IMR-90 (cell line): ENCODE results near the gene CDKN1C. TPM values are rescaled to one million over a fixed set of nuclear protein-coding genes. Genes with fewer than 3 reads are reported as not detected.

Experiments used
- ATAC-seq: fragments of 200-7000 bp; cut with Tn5 transposase; 2 replicates; pipeline ENCODE4 v1.9.1; 2020; ENCODE audit warnings: low read depth, mild to moderate bottlenecking, moderate library complexity
- BruUV-seq: library from RNA; stranded (reverse); fragments of 400-500 nt; replicated peaks from 2 replicates; lab custom pipeline; 2021; lab: Mats Ljungman, UMichigan
- CTCF ChIA-PET: fragments of 300-600 bp; formaldehyde crosslinking; extraction: SDS; loops from one replicate; lab custom pipeline; 2021; ENCODE audit warnings: antibody characterized with exemption; lab: Yijun Ruan, JAX
- POLR2A ChIA-PET: fragments of 300-600 bp; sonication (Branson Sonifier 250); formaldehyde crosslinking; loops from one replicate; lab custom pipeline; 2022; ENCODE audit warnings: antibody characterized with exemption; ENCODE audit not compliant: unreplicated experiment; lab: Charles Lee
- DNase-seq: peaks from one replicate; pipeline ENCODE4 v3.0.0; 2013
- H2AFZ ChIP-seq: replicated peaks from 2 replicates; pipeline ENCODE3; 2013; ENCODE audit warnings: low read length, mild to moderate bottlenecking; ENCODE audit not compliant: poor library complexity
- H2AK5ac ChIP-seq: 2 replicates; pipeline ENCODE4 v1.6.1; 2013; ENCODE audit warnings: low read depth, low read length, inconsistent platforms
- H2AK9ac ChIP-seq: replicated peaks from 2 replicates; pipeline ENCODE3; 2013; ENCODE audit warnings: mild to moderate bottlenecking, low read depth, low read length, moderate library complexity; ENCODE audit not compliant: poor library complexity
- H2BK120ac ChIP-seq: 2 replicates; pipeline ENCODE4 v1.6.1; 2013; ENCODE audit warnings: low read depth, low read length, inconsistent platforms
- H2BK15ac ChIP-seq: 3 replicates; pipeline ENCODE4 v1.6.1; 2013; ENCODE audit warnings: low read depth, low read length, inconsistent platforms
- H2BK20ac ChIP-seq: 2 replicates; pipeline ENCODE4 v1.6.1; 2013; ENCODE audit warnings: low read depth, mild to moderate bottlenecking, inconsistent platforms, low read length, moderate library complexity
- H2BK5ac ChIP-seq: 2 replicates; pipeline ENCODE4 v1.6.1; 2013; ENCODE audit warnings: mild to moderate bottlenecking, low read depth, low read length, inconsistent platforms; ENCODE audit not compliant: poor library complexity, severe bottlenecking
- H3K14ac ChIP-seq: replicated peaks from 2 replicates; pipeline ENCODE4 v1.6.1; 2013; ENCODE audit warnings: low read depth, low read length, inconsistent platforms
- H3K18ac ChIP-seq: 2 replicates; pipeline ENCODE4 v1.6.1; 2013; ENCODE audit warnings: low read depth, low read length, control low read depth
- H3K23ac ChIP-seq: 2 replicates; pipeline ENCODE4 v1.6.1; 2013; ENCODE audit warnings: low read depth, low read length, inconsistent platforms
- H3K27ac ChIP-seq: 2 replicates; pipeline ENCODE4 v1.5.1; 2013; ENCODE audit warnings: mild to moderate bottlenecking, control low read depth, low read length; ENCODE audit not compliant: insufficient read depth
- H3K27me3 ChIP-seq: 2 replicates; pipeline ENCODE4 v1.6.1; 2013; ENCODE audit warnings: low read length; ENCODE audit not compliant: control insufficient read depth, insufficient read depth
- H3K36me3 ChIP-seq: 2 replicates; pipeline ENCODE4 v1.6.1; 2013; ENCODE audit warnings: low read length, mixed read lengths; ENCODE audit not compliant: control insufficient read depth, insufficient read depth
- H3K4ac ChIP-seq: 2 replicates; pipeline ENCODE4 v1.6.1; 2013; ENCODE audit warnings: low read depth, low read length, inconsistent platforms
- H3K4me1 ChIP-seq: 2 replicates; pipeline ENCODE4 v1.6.1; 2013; ENCODE audit warnings: low read length, mixed read lengths; ENCODE audit not compliant: control insufficient read depth, insufficient read depth
- H3K4me2 ChIP-seq: 2 replicates; pipeline ENCODE4 v1.6.1; 2013; ENCODE audit warnings: low read depth, mild to moderate bottlenecking, control low read depth, low read length, moderate library complexity
- H3K4me3 ChIP-seq: 2 replicates; pipeline ENCODE4 v1.5.1; 2013; ENCODE audit warnings: low read depth, mild to moderate bottlenecking, control low read depth, low read length, moderate library complexity; ENCODE audit not compliant: insufficient read depth
- H3K56ac ChIP-seq: 2 replicates; pipeline ENCODE4 v1.6.1; 2013; ENCODE audit warnings: low read length, inconsistent platforms; ENCODE audit not compliant: insufficient read depth; ENCODE audit errors: extremely low read depth
- H3K79me1 ChIP-seq, 2 experiments: 2 replicates each; pipeline ENCODE4 v1.6.1; 2013; ENCODE audit warnings: low read length in 2 of 2, inconsistent platforms in 1 of 2, low read depth in 1 of 2
- H3K9ac ChIP-seq: 2 replicates; pipeline ENCODE4 v1.6.1; 2013; ENCODE audit warnings: low read depth, low read length, control low read depth
- H3K9me1 ChIP-seq: 2 replicates; pipeline ENCODE4 v1.6.1; 2013; ENCODE audit warnings: low read length, inconsistent platforms; ENCODE audit not compliant: insufficient read depth
- H3K9me3 ChIP-seq: 2 replicates; pipeline ENCODE4 v1.6.1; 2013; ENCODE audit warnings: low read length; ENCODE audit not compliant: control insufficient read depth, insufficient read depth
- H4K20me1 ChIP-seq: 2 replicates; pipeline ENCODE4 v1.6.1; 2013; ENCODE audit warnings: low read length, inconsistent platforms; ENCODE audit not compliant: insufficient read depth
- H4K5ac ChIP-seq: 2 replicates; pipeline ENCODE4 v1.6.1; 2013; ENCODE audit warnings: mild to moderate bottlenecking, low read depth, low read length, control low read depth
- H4K8ac ChIP-seq, 2 experiments: 2 replicates each; pipeline ENCODE4 v1.6.1; 2013; ENCODE audit warnings: low read depth in 2 of 2, low read length in 2 of 2, control low read depth in 1 of 2, inconsistent platforms in 1 of 2
- H4K91ac ChIP-seq: 2 replicates; pipeline ENCODE4 v1.6.1; 2013; ENCODE audit warnings: low read depth, low read length, inconsistent platforms; ENCODE audit not compliant: insufficient read depth
- BHLHE40 ChIP-seq: fragments of 150-350 bp; IDR thresholded peaks from 2 replicates; pipeline ENCODE4 v1.6.1; 2016; ENCODE audit warnings: mild to moderate bottlenecking, low read depth, low read length
- CEBPB ChIP-seq: IDR thresholded peaks from 2 replicates; pipeline ENCODE4 v1.6.1; 2012; ENCODE audit warnings: low read depth, low read length, improper control_type of control experiment
- CHD1 ChIP-seq: IDR thresholded peaks from 2 replicates; pipeline ENCODE4 v1.6.1; 2012; ENCODE audit warnings: low read depth, low read length, improper control_type of control experiment
- FOS ChIP-seq: fragments of 150-350 bp; IDR thresholded peaks from 2 replicates; pipeline ENCODE4 v1.6.1; 2016; ENCODE audit warnings: low read depth, low read length
- MAFK ChIP-seq: IDR thresholded peaks from 2 replicates; pipeline ENCODE4 v1.6.1; 2012; ENCODE audit warnings: low read depth, low read length, improper control_type of control experiment
- MAZ ChIP-seq: IDR thresholded peaks from 2 replicates; pipeline ENCODE4 v1.6.1; 2012; ENCODE audit warnings: low read depth, mild to moderate bottlenecking, low read length, improper control_type of control experiment, moderate library complexity, borderline replicate concordance
- MXI1 ChIP-seq: IDR thresholded peaks from 2 replicates; pipeline ENCODE4 v1.6.1; 2012; ENCODE audit warnings: low read depth, mild to moderate bottlenecking, low read length, moderate library complexity, borderline replicate concordance
- NFE2L2 ChIP-seq: fragments of 150-350 bp; IDR thresholded peaks from 2 replicates; pipeline ENCODE4 v1.6.1; 2016; ENCODE audit warnings: low read depth, mild to moderate bottlenecking, low read length
- POLR2A ChIP-seq: IDR thresholded peaks from 2 replicates; pipeline ENCODE4 v1.6.1; 2012; ENCODE audit warnings: mild to moderate bottlenecking, low read depth, low read length
- RCOR1 ChIP-seq: IDR thresholded peaks from 2 replicates; pipeline ENCODE4 v1.6.1; 2012; ENCODE audit warnings: mild to moderate bottlenecking, low read length, improper control_type of control experiment; ENCODE audit not compliant: insufficient replicate concordance
- RFX5 ChIP-seq: IDR thresholded peaks from 2 replicates; pipeline ENCODE4 v1.8.0; 2012; ENCODE audit warnings: low read depth, mild to moderate bottlenecking, low read length, moderate library complexity
- SMC3 ChIP-seq: fragments of 150-350 bp; IDR thresholded peaks from 2 replicates; pipeline ENCODE4 v1.6.1; 2016; ENCODE audit warnings: low read depth, mild to moderate bottlenecking, antibody characterized with exemption, low read length, moderate library complexity
- WGBS, 2 experiments: methylation state at CpG; one replicate each; pipeline versions ENCODE4 v1.1.5 to v1.1.7; 2013; ENCODE audit warnings: missing lambda C conversion rate in 2 of 2; ENCODE audit not compliant: insufficient read length in 1 of 2; ENCODE audit errors: extremely low coverage in 2 of 2; 5-methylcytosine and 5-hydroxymethylcytosine counted together
- dilution Hi-C: fragments of 300-500 bp; cut with HindIII; formaldehyde crosslinking; loops from one replicate; pipeline ENCODE4 v1.14.3; 2018; ENCODE audit warnings: low sequenced_read_pairs; ENCODE audit not compliant: unreplicated experiment
- in situ Hi-C: fragments of 300-500 bp; cut with MboI; formaldehyde crosslinking; loops from 3 replicates; pipeline ENCODE4 v1.14.3; 2019; ENCODE audit warnings: low sequenced_read_pairs, inconsistent platforms, mixed read lengths
- intact Hi-C: fragments of 100-400 bp; cut with micrococcal nuclease; formaldehyde crosslinking; loops from 2 replicates; pipeline ENCODE4 v1.10.0; 2022
- polyA plus RNA-seq, 3 experiments: library from polyadenylated mRNA; depleted of rRNA; stranded (reverse); fragments of >200 nt; gene quantifications; 2 replicates each; pipeline ENCODE4 v1.2.3, GENCODE V29; 2012; ENCODE audit warnings: low replicate concordance in 1 of 3
- total RNA-seq: library from RNA; depleted of rRNA; stranded (reverse); fragments of >200 nt; gene quantifications from 2 replicates; pipeline ENCODE4 v1.2.3, GENCODE V29; 2012
- TF ChIP-seq, protein P1 (sequence below): fragments of 150-350 bp; IDR thresholded peaks from 2 replicates; pipeline ENCODE4 v1.6.1; 2017; ENCODE audit warnings: mild to moderate bottlenecking, antibody characterized with exemption, low read length, low read depth
- TF ChIP-seq, protein P2 (sequence below): conservative IDR thresholded peaks from 2 replicates; pipeline ENCODE4 v1.5.1; 2012; ENCODE audit warnings: mild to moderate bottlenecking, low read depth, low read length, improper control_type of control experiment
- TF ChIP-seq, protein P3 (sequence below): fragments of 150-350 bp; IDR thresholded peaks from 2 replicates; pipeline ENCODE4 v1.6.1; 2016; ENCODE audit warnings: low read depth, mild to moderate bottlenecking, low read length, moderate library complexity, borderline replicate concordance

Gene CDKN1C
- total and polyA plus RNA-seq, 2 of the 4 experiments (the other 2 are of a cell fraction), result 1.6 to 3.0 TPM

DNA sequence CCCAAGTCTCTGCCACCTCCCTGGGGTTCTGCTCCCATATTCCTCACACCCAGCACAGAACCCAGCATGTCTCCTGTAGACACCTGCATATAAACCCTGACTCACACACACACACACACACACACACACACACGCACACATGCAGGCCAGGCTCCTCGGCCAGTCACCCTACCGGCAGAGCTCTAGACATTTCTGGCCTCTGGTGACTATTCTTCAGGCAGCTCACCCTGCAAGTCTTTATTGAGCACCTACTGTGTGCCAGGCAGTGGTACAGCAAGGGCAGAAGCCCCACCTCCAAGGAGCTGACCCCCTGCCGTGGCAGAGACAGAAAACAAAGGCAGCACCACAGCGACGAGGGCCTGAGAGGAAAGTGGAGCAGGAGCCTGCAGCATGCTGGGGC is 50.3 kb downstream of the CDKN1C start:
- in situ Hi-C loops, result no loop called here
- H3K9me3 ChIP-seq, result no peaks in the 10 kb centered on the region
- no peak overlapping the region for H2BK120ac ChIP-seq
- H2AFZ ChIP-seq, result no peak overlapping the region
- no peak overlapping the region for H3K9ac ChIP-seq
- peaks cover 2% of the 10 kb centered on the region; the same call in 1 of the 2 replicates for H3K4me1 ChIP-seq
- no peak overlapping the region for H4K5ac ChIP-seq
- no TSS peak for BruUV-seq
- H2BK5ac ChIP-seq, result no peak overlapping the region
- no CpG with 5 or more reads among the region's 6 CpGs for WGBS, 2 experiments
- no peaks in the 10 kb centered on the region for H3K9me1 ChIP-seq
- peak overlapping the region; percentile 42 for H2AK9ac ChIP-seq
- H3K56ac ChIP-seq, result no peak overlapping the region
- ChIA-PET CTCF (no interaction called here), POLR2A (no interaction called here)
- no peak overlapping the region for H4K8ac ChIP-seq
- H4K20me1 ChIP-seq, result no peaks in the 10 kb centered on the region
- H3K36me3 ChIP-seq, result no peaks in the 10 kb centered on the region
- H2BK15ac ChIP-seq, result no peak overlapping the region
- H4K91ac ChIP-seq, result no peak overlapping the region
- no peak overlapping the region for H3K18ac ChIP-seq
- TF ChIP-seq NFE2L2, result no peak
- TF ChIP-seq, protein P1, sequence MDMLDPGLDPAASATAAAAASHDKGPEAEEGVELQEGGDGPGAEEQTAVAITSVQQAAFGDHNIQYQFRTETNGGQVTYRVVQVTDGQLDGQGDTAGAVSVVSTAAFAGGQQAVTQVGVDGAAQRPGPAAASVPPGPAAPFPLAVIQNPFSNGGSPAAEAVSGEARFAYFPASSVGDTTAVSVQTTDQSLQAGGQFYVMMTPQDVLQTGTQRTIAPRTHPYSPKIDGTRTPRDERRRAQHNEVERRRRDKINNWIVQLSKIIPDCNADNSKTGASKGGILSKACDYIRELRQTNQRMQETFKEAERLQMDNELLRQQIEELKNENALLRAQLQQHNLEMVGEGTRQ, result no peak
- no peak for TF ChIP-seq BHLHE40
- TF ChIP-seq CHD1, result no peak
- TF ChIP-seq, protein P2, sequence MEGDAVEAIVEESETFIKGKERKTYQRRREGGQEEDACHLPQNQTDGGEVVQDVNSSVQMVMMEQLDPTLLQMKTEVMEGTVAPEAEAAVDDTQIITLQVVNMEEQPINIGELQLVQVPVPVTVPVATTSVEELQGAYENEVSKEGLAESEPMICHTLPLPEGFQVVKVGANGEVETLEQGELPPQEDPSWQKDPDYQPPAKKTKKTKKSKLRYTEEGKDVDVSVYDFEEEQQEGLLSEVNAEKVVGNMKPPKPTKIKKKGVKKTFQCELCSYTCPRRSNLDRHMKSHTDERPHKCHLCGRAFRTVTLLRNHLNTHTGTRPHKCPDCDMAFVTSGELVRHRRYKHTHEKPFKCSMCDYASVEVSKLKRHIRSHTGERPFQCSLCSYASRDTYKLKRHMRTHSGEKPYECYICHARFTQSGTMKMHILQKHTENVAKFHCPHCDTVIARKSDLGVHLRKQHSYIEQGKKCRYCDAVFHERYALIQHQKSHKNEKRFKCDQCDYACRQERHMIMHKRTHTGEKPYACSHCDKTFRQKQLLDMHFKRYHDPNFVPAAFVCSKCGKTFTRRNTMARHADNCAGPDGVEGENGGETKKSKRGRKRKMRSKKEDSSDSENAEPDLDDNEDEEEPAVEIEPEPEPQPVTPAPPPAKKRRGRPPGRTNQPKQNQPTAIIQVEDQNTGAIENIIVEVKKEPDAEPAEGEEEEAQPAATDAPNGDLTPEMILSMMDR, result no peak
- TF ChIP-seq, protein P3, sequence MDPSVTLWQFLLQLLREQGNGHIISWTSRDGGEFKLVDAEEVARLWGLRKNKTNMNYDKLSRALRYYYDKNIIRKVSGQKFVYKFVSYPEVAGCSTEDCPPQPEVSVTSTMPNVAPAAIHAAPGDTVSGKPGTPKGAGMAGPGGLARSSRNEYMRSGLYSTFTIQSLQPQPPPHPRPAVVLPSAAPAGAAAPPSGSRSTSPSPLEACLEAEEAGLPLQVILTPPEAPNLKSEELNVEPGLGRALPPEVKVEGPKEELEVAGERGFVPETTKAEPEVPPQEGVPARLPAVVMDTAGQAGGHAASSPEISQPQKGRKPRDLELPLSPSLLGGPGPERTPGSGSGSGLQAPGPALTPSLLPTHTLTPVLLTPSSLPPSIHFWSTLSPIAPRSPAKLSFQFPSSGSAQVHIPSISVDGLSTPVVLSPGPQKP, result no peak
- no peak for TF ChIP-seq MXI1
- no peak for TF ChIP-seq POLR2A
- no peak for TF ChIP-seq RFX5
- no peak for TF ChIP-seq SMC3
- TF ChIP-seq MAZ, result no peak
- no peak for TF ChIP-seq FOS
- no peak for TF ChIP-seq CEBPB
- no peak for TF ChIP-seq MAFK
- no peak for TF ChIP-seq RCOR1
- H2AK5ac ChIP-seq, result no peak overlapping the region
- peak; percentile 54 for DNase-seq
- no peak overlapping the region for H3K4me3 ChIP-seq
- no peak overlapping the region for H3K14ac ChIP-seq
- no peaks in the 10 kb centered on the region for H3K79me1 ChIP-seq
- peaks cover 20% of the 10 kb centered on the region for H3K27me3 ChIP-seq
- no peak overlapping the region for H2BK20ac ChIP-seq
- ATAC-seq, result no peak; the same call in 1 of the 2 replicates
- H3K4ac ChIP-seq, result no peak overlapping the region
- no peak overlapping the region for H3K23ac ChIP-seq
- H3K27ac ChIP-seq, result no peak overlapping the region
- dilution Hi-C loops, result no loop called here
- intact Hi-C loops, result no loop called here
- no peak overlapping the region for H3K4me2 ChIP-seq
